ENCODE measurements around the gene TTLL4.

DNA sequence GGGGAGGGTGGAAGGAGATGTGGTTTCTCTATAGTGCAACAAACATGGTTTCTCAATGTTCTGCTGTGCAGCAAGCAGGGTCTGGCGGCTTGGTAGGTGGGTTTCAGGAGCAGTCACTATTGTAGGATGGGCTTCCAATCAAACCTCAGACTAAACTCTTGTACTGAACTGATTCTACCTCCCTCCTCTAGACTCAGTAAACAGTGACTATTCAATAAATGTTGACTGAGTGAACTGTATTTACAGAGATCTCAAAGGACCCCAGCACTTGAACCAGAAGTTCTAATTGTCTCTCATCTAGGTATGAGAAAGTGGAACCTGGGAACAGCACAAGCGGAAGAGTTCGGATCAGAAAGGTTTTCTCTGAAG is 44.5 kb downstream of the TTLL4 start:
- no peak for TF ChIP-seq CTCF (IDR thresholded peaks at IDR 0.05; ENCODE audit: insufficient read depth, low read length, poor library complexity, severe bottlenecking)
- no peak for TF ChIP-seq EZH2phosphoT487 (conservative IDR thresholded peaks at IDR 0.05; ENCODE audit: low read length)

All from SU-DHL-6 (cell line).